AG10803 (cell line): ENCODE measurements around the gene BICD1.

Experiments used
- DNase-seq: peaks from one replicate; pipeline ENCODE4 v3.0.0; 2010; ENCODE audit warnings: low read depth
- H3K4me3 ChIP-seq: 2 replicates; pipeline ENCODE4 v1.5.1; 2011; ENCODE audit warnings: mild to moderate bottlenecking, low read length, control low read depth
- CTCF ChIP-seq: conservative IDR thresholded peaks from 2 replicates; pipeline ENCODE4 v1.5.1; 2011; ENCODE audit warnings: mild to moderate bottlenecking, low read length, control low read depth, inconsistent platforms

BICD1 gene

GRCh38 chr12:32252199-32253073 is 145.8 kb downstream of the BICD1 start:
- H3K4me3 ChIP-seq = no peak overlapping the region
- no peak for TF ChIP-seq CTCF
- no peak for DNase-seq

GRCh38 chr12:32253154-32253790 is 146.6 kb downstream of the BICD1 start:
- no peak for DNase-seq
- H3K4me3 ChIP-seq = no peak overlapping the region
- TF ChIP-seq CTCF = no peak

- no peak for DNase-seq
- TF ChIP-seq CTCF = no peak
- no peak overlapping the region for H3K4me3 ChIP-seq
Measured at GRCh38 chr12:32254260-32254956, 147.8 kb downstream of the BICD1 start.

- no peak overlapping the region for H3K4me3 ChIP-seq
- no peak for DNase-seq
- no peak for TF ChIP-seq CTCF
Measured at GRCh38 chr12:32255588-32255987, 148.9 kb downstream of the BICD1 start.

- TF ChIP-seq CTCF = no peak
- H3K4me3 ChIP-seq = no peak overlapping the region
- no peak for DNase-seq
Measured at GRCh38 chr12:32257695-32258496, 151.2 kb downstream of the BICD1 start.

- TF ChIP-seq CTCF = no peak
- DNase-seq = no peak
- no peak overlapping the region for H3K4me3 ChIP-seq
Measured at GRCh38 chr12:32260696-32261095, 154.0 kb downstream of the BICD1 start.
